Activated naive CD4-positive, alpha-beta T cell treated with anti-CD3 and anti-CD28 coated beads for 36 hours (primary cell): Measurements from ENCODE around the gene ANKRD6. TPM values are rescaled to one million over a fixed set of nuclear protein-coding genes. Genes with fewer than 3 reads are reported as not detected.

ENCODE experiments used
- CTCF ChIA-PET: fragments of 350-600 bp; sonication (Branson Sonifier 250); formaldehyde crosslinking; loops from one replicate; lab custom pipeline; 2021; ENCODE audit warnings: antibody characterized with exemption; lab: Charles Lee
- DNase-seq: peaks from one replicate; pipeline ENCODE4 v3.0.0-alpha.2; 2020
- H3K27ac Mint-ChIP-seq: one replicate; pipeline ENCODE4 v1.8.0; 2021; ENCODE audit warnings: mild to moderate bottlenecking, mixed read lengths
- H3K27me3 Mint-ChIP-seq: one replicate; pipeline ENCODE4 v1.8.0; 2021; ENCODE audit warnings: low read depth, mixed read lengths
- H3K36me3 Mint-ChIP-seq: one replicate; pipeline ENCODE4 v1.8.0; 2021; ENCODE audit warnings: low read depth, mixed read lengths
- H3K4me1 Mint-ChIP-seq: one replicate; pipeline ENCODE4 v1.8.0; 2021; ENCODE audit warnings: low read depth, mixed read lengths
- H3K4me3 Mint-ChIP-seq: one replicate; pipeline ENCODE4 v1.8.0; 2021; ENCODE audit warnings: mild to moderate bottlenecking, moderate library complexity, mixed read lengths
- H3K9me3 Mint-ChIP-seq: one replicate; pipeline ENCODE4 v1.8.0; 2021; ENCODE audit warnings: mixed read lengths
- intact Hi-C: fragments of 100-400 bp; cut with micrococcal nuclease; formaldehyde crosslinking; loops from one replicate; pipeline ENCODE4 v1.15.1; 2023
- total RNA-seq, 2 experiments: library from RNA; stranded (reverse); gene quantifications; one replicate each; pipeline ENCODE4 v1.2.3, GENCODE V29; 2021

Gene ANKRD6
- total RNA-seq, 2 experiments from 2014 or later, result 1.5 to 1.6 TPM

DNA sequence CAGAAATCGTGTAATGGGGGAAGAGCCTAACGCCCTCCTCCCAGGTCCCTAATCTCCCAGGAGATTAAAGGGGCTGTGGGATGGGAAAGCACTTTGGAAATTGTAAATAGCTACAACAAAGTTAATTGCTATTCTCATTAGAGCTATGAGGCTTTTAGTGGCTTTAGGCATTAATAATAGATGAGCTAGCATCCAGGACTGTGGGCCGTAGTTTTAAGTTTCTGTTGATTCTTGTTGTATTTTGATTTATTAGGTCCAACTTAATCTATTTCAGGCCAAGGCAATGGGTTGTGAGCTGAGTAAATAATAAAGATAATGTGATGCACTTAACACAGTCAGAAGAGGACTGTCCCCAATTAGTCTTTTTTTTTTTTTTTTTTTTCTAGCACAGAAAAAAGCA, 67.7 kb downstream of the ANKRD6 start:
- CTCF ChIA-PET, result interaction anchor here (0.6 to 1.1 kb wide), 2 partner anchors 26 to 52 kb away, joined by 3 to 4 read pairs; no protein-coding TSS in a partner anchor
- DNase-seq, result no peak
- Mint-ChIP-seq H3K27me3 (no peaks in the 10 kb centered on the region), H3K4me1 (no peaks in the 10 kb centered on the region), H3K27ac (no peak overlapping the region), H3K36me3 (no peaks in the 10 kb centered on the region), H3K4me3 (no peak overlapping the region), H3K9me3 (no peaks in the 10 kb centered on the region)
- intact Hi-C loops, result no loop called here

DNA sequence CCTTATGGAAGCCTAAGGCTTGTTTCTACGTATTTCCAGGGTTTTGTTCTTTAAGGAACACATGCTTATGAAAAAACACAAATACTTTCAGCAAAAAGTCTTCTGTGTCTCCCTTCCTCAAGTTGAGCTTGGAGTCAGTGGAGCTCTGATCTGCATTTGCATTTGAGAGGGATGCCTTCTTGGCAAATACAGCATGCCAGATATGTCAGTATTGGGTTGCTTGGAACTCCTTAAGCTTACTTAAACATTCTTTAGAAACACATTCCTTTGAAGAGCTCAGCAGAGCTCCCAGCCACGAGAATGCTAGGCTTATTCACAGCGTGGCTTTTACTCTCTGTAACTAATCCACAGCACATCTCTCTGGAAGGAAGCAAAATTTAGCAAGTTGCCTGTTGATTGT, 68.3 kb downstream of the ANKRD6 start:
- no peak overlapping the region for H3K27ac Mint-ChIP-seq
- no peaks in the 10 kb centered on the region for H3K9me3 Mint-ChIP-seq
- no peaks in the 10 kb centered on the region for H3K27me3 Mint-ChIP-seq
- CTCF ChIA-PET, result interaction anchor here (1.1 kb wide), 1 partner anchor 51 kb away, joined by 3 read pairs; no protein-coding TSS in a partner anchor
- intact Hi-C loops, result no loop called here
- no peaks in the 10 kb centered on the region for H3K4me1 Mint-ChIP-seq
- H3K4me3 Mint-ChIP-seq, result no peak overlapping the region
- H3K36me3 Mint-ChIP-seq, result no peaks in the 10 kb centered on the region
- no peak for DNase-seq

DNA sequence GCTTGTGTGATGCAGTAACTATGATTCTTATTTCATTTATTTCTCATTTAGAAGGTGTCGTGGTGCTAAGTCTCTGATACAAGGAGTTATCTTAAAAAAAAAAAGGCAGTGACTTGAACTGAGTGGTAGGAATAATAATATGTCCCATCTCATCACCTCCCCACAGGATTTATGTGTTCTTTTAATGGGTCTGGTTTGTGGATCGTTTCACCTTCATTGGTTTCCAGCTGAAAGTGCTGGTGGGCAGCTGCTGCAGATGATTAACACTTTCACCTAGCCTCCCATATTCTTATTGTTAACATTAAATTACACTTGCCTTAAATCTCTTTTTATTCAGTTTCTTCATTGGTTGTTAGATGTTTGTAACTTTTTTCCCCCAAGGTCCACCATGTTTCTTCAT, 68.8 kb downstream of the ANKRD6 start:
- Mint-ChIP-seq H3K27ac (no peak overlapping the region), H3K4me3 (no peak overlapping the region), H3K36me3 (no peaks in the 10 kb centered on the region), H3K4me1 (no peaks in the 10 kb centered on the region), H3K9me3 (no peaks in the 10 kb centered on the region), H3K27me3 (no peaks in the 10 kb centered on the region)
- CTCF ChIA-PET, result interaction anchor here (1.1 kb wide), 1 partner anchor 51 kb away, joined by 3 read pairs; no protein-coding TSS in a partner anchor
- no peak for DNase-seq
- intact Hi-C loops, result no loop called here

DNA sequence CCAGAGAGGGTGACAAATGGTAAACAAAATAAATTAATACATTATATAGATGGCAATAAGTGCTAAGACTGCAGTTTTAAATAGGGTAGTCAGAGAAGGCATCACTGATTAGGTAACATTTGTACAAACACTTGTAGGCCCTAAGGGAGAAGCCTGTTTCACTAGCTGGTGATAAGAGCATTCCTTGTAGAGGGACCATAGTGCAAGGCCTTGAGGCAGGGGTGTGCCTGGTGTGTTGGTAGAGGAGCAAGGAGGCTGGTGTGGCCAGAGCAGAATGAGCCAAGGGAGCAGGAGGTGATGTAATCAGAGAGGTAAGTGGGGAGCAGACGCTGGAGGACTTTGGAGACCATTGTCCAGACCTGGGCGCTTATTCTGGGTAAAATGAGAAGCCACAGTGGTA, 70.7 kb downstream of the ANKRD6 start:
- no peaks in the 10 kb centered on the region for H3K36me3 Mint-ChIP-seq
- H3K4me3 Mint-ChIP-seq, result no peak overlapping the region
- intact Hi-C loops, result no loop called here
- no peak overlapping the region for H3K27ac Mint-ChIP-seq
- no peak for DNase-seq
- CTCF ChIA-PET, result interaction anchor here (1.2 kb wide), 1 partner anchor 132 kb away, joined by 4 read pairs; no protein-coding TSS in a partner anchor
- H3K27me3 Mint-ChIP-seq, result no peaks in the 10 kb centered on the region
- H3K9me3 Mint-ChIP-seq, result no peaks in the 10 kb centered on the region
- no peaks in the 10 kb centered on the region for H3K4me1 Mint-ChIP-seq

DNA sequence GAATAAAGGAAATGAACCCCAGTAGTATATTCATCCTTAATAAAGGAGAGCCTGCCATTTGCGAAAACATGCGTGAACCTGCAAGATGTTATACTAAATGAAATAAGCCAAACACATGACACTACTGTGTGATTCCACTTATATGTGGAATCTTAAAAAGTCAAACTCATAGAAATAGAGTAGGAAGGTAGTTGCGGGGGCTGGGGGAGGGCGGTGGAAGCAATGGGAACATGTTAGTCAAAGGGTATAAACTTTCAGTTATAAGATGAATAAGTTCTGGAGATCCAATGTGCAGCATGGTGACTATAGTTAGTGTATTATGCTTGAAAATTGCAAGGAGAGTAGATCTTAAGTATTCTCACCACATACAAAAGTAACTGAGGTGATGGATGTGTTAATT, 72.9 kb downstream of the ANKRD6 start:
- Mint-ChIP-seq H3K27me3 (no peaks in the 10 kb centered on the region), H3K4me1 (no peaks in the 10 kb centered on the region), H3K9me3 (no peaks in the 10 kb centered on the region), H3K4me3 (no peak overlapping the region), H3K27ac (no peak overlapping the region), H3K36me3 (no peaks in the 10 kb centered on the region)
- no peak for DNase-seq
- CTCF ChIA-PET, result interaction anchor here (0.5 kb wide), 1 partner anchor 72 kb away, joined by 3 read pairs; no protein-coding TSS in a partner anchor
- intact Hi-C loops, result no loop called here

DNA sequence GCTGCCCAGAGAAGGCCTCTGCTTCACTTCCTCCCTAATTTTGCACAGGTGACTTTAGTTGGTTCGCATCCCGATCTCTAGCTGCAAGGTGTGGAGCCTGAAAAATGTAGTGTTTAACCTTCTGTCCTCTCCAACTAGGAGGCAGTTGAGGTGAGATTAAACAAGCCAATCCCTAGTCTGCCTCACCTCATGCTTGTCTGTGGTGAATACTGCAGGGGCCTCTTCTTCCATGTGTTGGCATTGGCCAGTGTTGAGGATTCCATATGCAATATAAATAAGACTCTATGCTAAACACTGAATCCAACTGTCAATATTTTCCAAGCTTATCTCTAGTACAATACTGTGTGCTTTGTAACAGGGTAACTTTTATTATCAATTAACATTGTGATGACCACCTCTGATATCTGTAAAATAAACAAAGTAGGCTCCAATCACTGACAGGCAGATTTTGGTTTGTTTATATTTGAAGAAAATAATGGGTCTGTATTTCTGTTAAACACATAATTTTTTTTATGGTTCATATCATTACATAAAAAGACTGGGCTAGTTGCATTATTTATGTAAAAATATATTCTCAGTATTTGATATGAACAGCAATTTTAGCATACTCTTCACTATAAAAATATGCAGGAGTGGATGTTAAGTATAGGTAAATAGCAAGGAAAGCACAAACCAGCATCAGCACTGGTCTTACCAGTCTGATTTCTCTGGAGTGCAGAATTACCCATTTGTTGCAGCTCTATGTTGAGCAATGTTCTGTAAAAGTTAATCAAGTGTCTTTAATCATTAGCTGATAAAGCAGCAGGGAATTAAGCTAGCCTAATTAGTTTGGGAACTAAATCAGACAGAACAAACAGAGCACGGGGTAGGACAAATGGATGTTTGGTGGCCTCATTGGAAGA, 74.0 kb downstream of the ANKRD6 start:
- no peaks in the 10 kb centered on the region for H3K36me3 Mint-ChIP-seq
- no peak for DNase-seq
- CTCF ChIA-PET, result interaction anchor here (0.5 to 1.5 kb wide), 4 partner anchors 9 to 480 kb away, joined by 3 to 5 read pairs (median 3); no protein-coding TSS in a partner anchor
- no peak overlapping the region for H3K4me3 Mint-ChIP-seq
- no peak overlapping the region for H3K27ac Mint-ChIP-seq
- intact Hi-C loops, result no loop called here
- no peaks in the 10 kb centered on the region for H3K9me3 Mint-ChIP-seq
- no peaks in the 10 kb centered on the region for H3K27me3 Mint-ChIP-seq
- H3K4me1 Mint-ChIP-seq, result no peaks in the 10 kb centered on the region

DNA sequence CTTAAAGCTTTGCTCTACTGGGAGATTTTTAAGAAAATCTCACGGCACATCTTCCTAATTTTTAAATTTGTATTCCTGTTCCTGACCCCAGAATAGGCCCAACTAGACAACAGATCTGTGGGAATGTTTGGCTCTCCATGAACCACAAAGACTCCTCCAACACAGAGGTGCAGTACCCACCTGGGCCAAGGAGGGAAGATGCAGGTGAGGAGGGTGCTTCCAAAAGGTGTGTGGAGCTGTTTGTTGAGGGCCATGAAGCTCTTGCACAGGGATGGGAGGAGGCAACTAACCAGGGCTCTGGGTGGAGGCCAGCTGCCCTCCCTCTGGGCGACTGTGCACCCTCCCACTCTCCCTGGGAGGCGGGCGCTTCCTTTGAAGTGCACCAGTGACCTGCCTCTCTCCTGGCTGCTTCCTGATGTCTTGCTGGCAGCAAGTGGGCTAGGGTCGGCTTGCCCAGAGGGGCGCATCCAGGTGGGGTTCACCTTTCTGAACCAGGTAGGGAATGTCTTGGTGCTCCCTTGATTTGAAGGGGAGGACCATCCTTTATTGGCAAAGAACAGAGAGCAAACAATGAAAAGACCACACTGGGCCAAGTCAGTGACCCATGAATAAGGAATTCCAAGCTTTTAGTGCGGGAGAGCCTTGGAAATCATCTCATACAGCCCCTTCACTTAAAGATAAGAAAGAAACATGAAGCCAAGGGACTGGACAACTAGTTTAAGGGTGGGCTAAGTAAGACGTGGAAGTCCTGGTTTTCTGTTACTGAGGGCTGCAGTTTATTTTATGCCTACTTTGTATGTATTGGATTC, 76.0 kb downstream of the ANKRD6 start:
- H3K4me3 Mint-ChIP-seq, result no peak overlapping the region
- intact Hi-C loops, result no loop called here
- CTCF ChIA-PET, result interaction anchor here (0.5 kb wide), 1 partner anchor 60 kb away, joined by 3 read pairs; no protein-coding TSS in a partner anchor

DNA sequence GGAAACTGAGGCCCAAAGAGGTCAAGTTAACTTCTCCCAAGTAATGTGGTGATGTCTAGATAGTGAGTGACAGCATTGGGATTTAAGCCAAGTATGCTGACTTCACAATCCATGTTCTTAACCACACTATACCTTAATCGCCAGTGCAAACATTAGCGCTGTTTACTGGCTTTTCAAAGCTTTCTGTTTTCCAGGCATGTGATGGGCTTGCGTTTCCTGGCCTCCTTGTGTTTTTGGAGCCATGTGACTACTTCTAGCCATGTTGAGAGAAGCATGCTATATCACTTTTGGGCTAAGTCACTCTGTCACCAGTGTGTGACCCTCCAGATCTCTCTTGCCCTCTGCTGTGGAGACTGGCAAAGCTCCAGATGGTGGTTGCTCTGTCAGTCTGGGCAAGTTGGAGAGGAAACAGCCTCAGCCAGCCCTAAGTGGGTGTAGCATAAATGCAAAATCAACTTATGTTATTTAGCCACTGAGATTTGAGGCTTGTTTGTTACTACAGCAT, 76.9 kb downstream of the ANKRD6 start:
- CTCF ChIA-PET, result interaction anchor here (0.5 kb wide), 1 partner anchor 61 kb away, joined by 3 read pairs; no protein-coding TSS in a partner anchor
- Mint-ChIP-seq H3K27me3 (no peaks in the 10 kb centered on the region), H3K36me3 (no peaks in the 10 kb centered on the region), H3K4me3 (no peak overlapping the region), H3K9me3 (no peaks in the 10 kb centered on the region), H3K27ac (no peak overlapping the region), H3K4me1 (no peaks in the 10 kb centered on the region)
- no peak for DNase-seq
- intact Hi-C loops, result no loop called here

More for the DNA sequence above, 76.0 kb downstream of the ANKRD6 start:
- Mint-ChIP-seq H3K36me3 (no peaks in the 10 kb centered on the region), H3K4me1 (no peaks in the 10 kb centered on the region), H3K27ac (no peak overlapping the region), H3K27me3 (no peaks in the 10 kb centered on the region), H3K9me3 (no peaks in the 10 kb centered on the region)
- DNase-seq, result no peak

DNA sequence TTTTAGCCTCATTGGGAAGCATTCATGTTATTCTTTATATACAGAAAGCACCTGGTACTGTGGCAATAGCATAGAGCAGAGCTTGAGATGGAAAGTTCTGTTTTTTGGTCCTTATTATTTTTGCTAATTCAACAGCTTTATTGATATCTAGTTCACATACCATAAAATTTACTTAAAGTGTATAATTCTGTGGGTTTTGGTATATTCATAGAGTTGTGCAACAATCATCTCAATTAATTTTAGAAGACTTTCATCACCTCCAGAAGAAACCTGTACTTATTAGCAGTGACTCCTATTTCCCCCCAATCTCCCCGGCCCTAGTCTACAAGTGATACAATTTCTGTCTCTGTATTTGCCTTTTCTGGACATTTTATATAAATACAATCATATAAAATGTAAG, 77.4 kb downstream of the ANKRD6 start:
- Mint-ChIP-seq H3K4me1 (no peaks in the 10 kb centered on the region), H3K27me3 (no peaks in the 10 kb centered on the region), H3K36me3 (no peaks in the 10 kb centered on the region), H3K4me3 (no peak overlapping the region), H3K27ac (no peak overlapping the region), H3K9me3 (no peaks in the 10 kb centered on the region)
- intact Hi-C loops, result no loop called here
- CTCF ChIA-PET, result no interaction called here
- no peak for DNase-seq

DNA sequence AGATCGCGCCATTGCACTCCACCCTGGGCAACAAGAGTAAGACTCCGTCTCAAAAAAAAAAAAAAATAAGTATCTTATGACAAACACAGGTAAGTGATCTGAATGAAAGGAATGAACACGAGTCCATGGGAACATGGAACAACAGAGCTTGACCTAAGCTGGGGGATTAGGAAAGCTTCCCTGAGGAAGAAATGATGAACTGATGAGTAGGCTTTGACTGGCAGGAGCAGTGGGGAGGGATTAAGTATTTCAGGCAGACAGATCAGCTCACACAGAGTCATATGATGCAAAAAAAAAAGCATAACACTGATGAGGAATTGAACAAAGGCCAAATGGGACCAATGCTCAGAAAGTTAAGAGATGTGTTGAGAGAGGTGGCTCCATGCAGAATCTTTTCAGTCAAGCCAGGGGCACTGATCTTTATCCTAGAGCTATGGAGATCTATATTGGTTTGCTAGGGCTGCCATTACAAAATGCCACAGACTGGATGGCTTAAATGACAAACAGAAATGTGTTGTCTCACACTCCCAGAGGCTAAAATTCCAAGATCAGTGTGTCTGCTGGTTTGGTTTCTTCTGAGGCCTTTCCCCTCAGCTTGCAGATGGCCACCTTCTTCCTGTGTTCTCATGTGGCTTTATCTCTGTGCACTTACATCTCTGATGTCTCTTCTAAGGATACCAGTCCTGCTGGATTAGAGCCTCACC, 85.6 kb downstream of the ANKRD6 start:
- no peak for DNase-seq
- CTCF ChIA-PET, result interaction anchor here (0.6 to 1.0 kb wide), 2 partner anchors 91 to 107 kb away, joined by 3 to 4 read pairs; partner anchors contain the start of gene RRAGD
- Mint-ChIP-seq H3K27ac (no peak overlapping the region), H3K9me3 (no peaks in the 10 kb centered on the region), H3K27me3 (no peaks in the 10 kb centered on the region), H3K4me1 (no peaks in the 10 kb centered on the region), H3K4me3 (no peak overlapping the region), H3K36me3 (no peaks in the 10 kb centered on the region)
- intact Hi-C loops, result no loop called here

DNA sequence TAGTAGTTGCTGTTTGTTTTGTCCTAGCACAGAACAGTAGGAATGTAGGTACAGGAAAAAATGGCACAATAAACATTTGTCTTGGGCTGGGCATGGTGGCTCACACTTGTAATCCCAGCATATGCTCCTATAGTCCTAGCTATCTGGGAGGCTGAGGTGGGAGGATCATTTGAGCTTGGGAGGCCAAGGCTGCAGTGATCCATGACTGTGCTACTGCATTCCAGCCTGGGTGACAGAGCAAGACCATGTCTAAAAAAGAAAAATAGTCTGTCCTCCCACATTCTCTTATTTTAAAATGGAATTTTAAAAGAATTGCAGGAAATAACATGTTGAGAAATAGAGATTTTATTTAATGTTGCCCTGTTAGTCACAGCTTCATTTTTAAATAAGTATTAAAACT, 87.8 kb downstream of the ANKRD6 start:
- intact Hi-C loops, result no loop called here
- CTCF ChIA-PET, result interaction anchor here (1.0 kb wide), 1 partner anchor 89 kb away, joined by 5 read pairs; no protein-coding TSS in a partner anchor

More for the DNA sequence above, 87.8 kb downstream of the ANKRD6 start:
- no peaks in the 10 kb centered on the region for H3K9me3 Mint-ChIP-seq
- no peak overlapping the region for H3K27ac Mint-ChIP-seq
- no peak overlapping the region for H3K4me3 Mint-ChIP-seq
- no peak for DNase-seq
- H3K4me1 Mint-ChIP-seq, result no peaks in the 10 kb centered on the region
- H3K36me3 Mint-ChIP-seq, result no peaks in the 10 kb centered on the region
- no peaks in the 10 kb centered on the region for H3K27me3 Mint-ChIP-seq
